ENCODE measurements around the gene CACNA1I. TPM values are rescaled to one million over a fixed set of nuclear protein-coding genes. Genes with fewer than 3 reads are reported as not detected.

CACNA1I gene
- total and polyA plus RNA-seq, 7 donors, result 0.01 to 0.14 (median 0.04) TPM; not detected in 2

DNA sequence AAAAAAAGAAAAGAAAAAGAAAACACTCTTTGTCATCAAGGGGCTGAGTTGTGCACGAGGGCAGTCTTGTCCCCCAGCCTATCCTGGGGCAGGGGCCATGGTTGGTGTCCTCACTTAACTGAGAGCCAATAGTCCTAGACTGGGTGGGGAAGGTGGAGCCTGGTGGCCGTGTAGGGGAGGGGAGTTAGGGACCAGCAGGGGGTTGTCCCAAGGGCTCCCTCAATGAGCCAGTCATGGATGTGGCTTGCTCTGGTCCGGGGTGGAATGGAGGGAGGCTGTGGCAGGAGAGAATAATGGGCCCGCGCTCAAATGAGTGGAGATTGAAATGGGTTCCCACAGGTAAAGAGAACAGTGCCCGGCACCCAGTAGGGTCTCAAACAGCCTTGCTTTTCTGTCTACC is 46.2 kb downstream of the CACNA1I start:
- WGBS, 3 donors, result 61 to 72% (median 61%) methylated on average over 6 of the region's 6 CpGs
- DNase-seq (no peak), ATAC-seq (no peak)
- H3K27ac ChIP-seq, result no peak overlapping the region
- H3K36me3 ChIP-seq (ENCODE audit: insufficient read depth in 1 of 2, low read depth in 1 of 2), result no peaks in the 10 kb centered on the region
- TF ChIP-seq, protein P1, sequence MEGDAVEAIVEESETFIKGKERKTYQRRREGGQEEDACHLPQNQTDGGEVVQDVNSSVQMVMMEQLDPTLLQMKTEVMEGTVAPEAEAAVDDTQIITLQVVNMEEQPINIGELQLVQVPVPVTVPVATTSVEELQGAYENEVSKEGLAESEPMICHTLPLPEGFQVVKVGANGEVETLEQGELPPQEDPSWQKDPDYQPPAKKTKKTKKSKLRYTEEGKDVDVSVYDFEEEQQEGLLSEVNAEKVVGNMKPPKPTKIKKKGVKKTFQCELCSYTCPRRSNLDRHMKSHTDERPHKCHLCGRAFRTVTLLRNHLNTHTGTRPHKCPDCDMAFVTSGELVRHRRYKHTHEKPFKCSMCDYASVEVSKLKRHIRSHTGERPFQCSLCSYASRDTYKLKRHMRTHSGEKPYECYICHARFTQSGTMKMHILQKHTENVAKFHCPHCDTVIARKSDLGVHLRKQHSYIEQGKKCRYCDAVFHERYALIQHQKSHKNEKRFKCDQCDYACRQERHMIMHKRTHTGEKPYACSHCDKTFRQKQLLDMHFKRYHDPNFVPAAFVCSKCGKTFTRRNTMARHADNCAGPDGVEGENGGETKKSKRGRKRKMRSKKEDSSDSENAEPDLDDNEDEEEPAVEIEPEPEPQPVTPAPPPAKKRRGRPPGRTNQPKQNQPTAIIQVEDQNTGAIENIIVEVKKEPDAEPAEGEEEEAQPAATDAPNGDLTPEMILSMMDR (IDR thresholded peaks at IDR 0.05), result no peak
- no peaks in the 10 kb centered on the region for H3K4me1 ChIP-seq
- no peaks in the 10 kb centered on the region for H3K9me3 ChIP-seq
- intact Hi-C loops (cut with DNase I), result no loop called here
- H3K27me3 ChIP-seq (ENCODE audit: insufficient read depth in 3 of 3, low read length in 2 of 3), result peaks cover 0 to 47% (median 22%) of the 10 kb centered on the region in 3 donors
- H3K4me3 ChIP-seq, result no peak overlapping the region

DNA sequence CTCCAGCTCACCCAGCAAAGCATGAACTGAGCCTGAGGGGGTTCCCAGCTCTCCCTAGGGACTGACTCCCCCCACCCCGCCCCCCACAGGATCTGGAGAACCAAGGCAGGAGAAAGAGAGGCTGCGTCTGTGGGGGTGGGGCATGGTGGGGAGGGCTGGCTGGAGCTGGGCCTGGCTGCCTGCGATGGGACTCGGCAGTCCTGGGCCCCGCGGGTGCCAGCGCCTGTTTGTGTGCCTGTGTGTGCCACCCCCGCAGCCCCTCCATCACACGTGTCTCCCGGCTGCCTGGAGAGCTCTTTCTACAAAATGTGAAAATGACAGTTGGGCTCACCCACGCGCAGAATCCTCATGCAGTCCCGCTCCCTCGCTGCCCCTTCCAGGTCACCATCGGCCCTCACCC is 46.8 kb downstream of the CACNA1I start:
- Histone ChIP-seq H3K36me3 (ENCODE audit: insufficient read depth in 1 of 2, low read depth in 1 of 2) (no peaks in the 10 kb centered on the region), H3K27me3 (ENCODE audit: insufficient read depth in 3 of 3, low read length in 2 of 3) (peaks cover 0 to 48% (median 21%) of the 10 kb centered on the region in 3 donors), H3K9me3 (no peaks in the 10 kb centered on the region), H3K4me3 (no peak overlapping the region), H3K27ac (no peak overlapping the region), H3K4me1 (no peaks in the 10 kb centered on the region)
- TF ChIP-seq, protein P1 (IDR thresholded peaks at IDR 0.05), result no peak
- intact Hi-C loops (cut with DNase I), result no loop called here
- 8 to 19% (median 9%) methylated on average over 7 to 15 of the region's 15 CpGs for WGBS, 3 donors
- ATAC-seq (no peak), DNase-seq (no peak)

DNA sequence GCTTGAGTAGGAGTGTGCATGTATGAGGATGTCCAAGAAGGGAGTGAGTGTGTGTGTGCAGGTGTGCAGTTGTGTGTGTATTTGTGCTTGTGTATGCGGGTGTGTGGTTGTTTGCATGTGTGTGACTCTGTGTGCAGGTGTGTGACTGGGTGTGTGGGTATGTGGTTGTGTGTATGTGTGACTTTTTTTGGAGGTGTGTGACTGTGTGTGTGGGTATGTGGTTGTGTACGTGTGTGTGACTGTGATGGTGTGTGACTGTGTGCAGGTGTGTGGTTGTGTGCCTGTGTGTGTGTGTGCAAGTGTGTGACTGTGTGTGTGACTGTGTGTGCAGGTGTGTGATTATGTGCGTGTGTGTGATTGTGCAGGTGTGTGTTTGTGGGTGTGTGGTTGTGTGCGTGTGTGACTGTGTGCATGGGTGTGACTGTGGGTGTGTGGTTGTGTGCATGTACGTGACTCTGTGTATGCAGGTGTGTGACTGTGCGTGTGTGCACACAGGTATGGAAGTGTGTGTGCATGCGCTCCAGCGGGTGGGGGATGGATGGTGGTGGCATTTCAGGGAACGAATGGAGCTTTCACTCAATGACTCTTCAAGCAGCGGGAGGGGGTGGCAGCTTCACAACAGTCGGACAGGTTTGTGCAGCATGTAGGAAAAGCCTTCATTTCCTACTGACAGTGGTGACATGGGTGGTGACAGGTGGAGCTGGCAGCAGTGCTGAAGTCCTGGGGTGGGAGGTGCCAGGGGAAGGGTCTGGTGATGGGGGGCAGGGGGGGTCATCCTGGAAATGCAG is 47.6 kb downstream of the CACNA1I start:
- no peaks in the 10 kb centered on the region for H3K4me1 ChIP-seq
- ATAC-seq, result no peak
- TF ChIP-seq, protein P1 (IDR thresholded peaks at IDR 0.05), result no peak
- intact Hi-C loops (cut with DNase I), result no loop called here
- H3K4me3 ChIP-seq, result no peak overlapping the region
- H3K27ac ChIP-seq, result no peak overlapping the region
- DNase-seq, result no peak
- WGBS, 3 donors, result 70 to 74% (median 71%) methylated on average over 11 of the region's 11 CpGs
- peaks cover 0 to 53% (median 21%) of the 10 kb centered on the region in 3 donors for H3K27me3 ChIP-seq (ENCODE audit: insufficient read depth in 3 of 3, low read length in 2 of 3)
- H3K9me3 ChIP-seq, result no peaks in the 10 kb centered on the region
- H3K36me3 ChIP-seq (ENCODE audit: insufficient read depth in 1 of 2, low read depth in 1 of 2), result no peaks in the 10 kb centered on the region

DNA sequence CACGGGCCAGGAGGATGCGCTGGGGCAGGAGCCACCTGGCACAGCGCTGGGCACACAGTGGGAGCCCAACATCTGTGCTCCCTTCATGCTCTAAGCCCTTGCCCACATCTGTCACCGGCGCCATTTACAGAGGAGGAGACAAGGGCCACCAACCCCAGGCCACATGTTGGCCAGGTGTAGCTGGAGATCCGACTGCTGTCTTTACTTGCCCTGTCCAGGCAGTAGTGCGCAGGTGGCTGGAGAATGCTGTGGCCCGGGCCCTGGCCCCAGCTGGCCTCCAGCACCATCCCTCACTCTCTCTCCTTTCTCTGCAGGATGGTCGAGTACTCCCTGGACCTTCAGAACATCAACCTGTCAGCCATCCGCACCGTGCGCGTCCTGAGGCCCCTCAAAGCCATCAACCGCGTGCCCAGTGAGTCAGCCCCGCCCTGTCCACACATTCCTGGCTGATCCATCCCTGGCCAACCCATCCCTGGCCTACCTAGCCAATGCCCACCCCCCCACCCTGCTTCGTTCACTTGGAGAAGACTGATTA is 48.5 kb downstream of the CACNA1I start:
- peaks cover 0 to 61% (median 21%) of the 10 kb centered on the region in 3 donors for H3K27me3 ChIP-seq (ENCODE audit: insufficient read depth in 3 of 3, low read length in 2 of 3)
- no peak overlapping the region for H3K4me3 ChIP-seq
- ATAC-seq (no peak), DNase-seq (no peak)
- intact Hi-C loops (cut with DNase I), result no loop called here
- 70 to 79% (median 78%) methylated on average over 13 to 17 of the region's 17 CpGs for WGBS, 3 donors
- no peaks in the 10 kb centered on the region for H3K9me3 ChIP-seq
- no peaks in the 10 kb centered on the region for H3K36me3 ChIP-seq (ENCODE audit: insufficient read depth in 1 of 2, low read depth in 1 of 2)
- TF ChIP-seq, protein P1 (IDR thresholded peaks at IDR 0.05), result no peak
- no peak overlapping the region for H3K27ac ChIP-seq
- no peaks in the 10 kb centered on the region for H3K4me1 ChIP-seq

Data from psoas muscle (tissue), 8 donors.